ENCODE results near the gene MTHFSD. TPM values are rescaled to one million over a fixed set of nuclear protein-coding genes. Genes with fewer than 3 reads are reported as not detected.

MTHFSD gene
- total and polyA plus RNA-seq, 10 of the 15 experiments (the other 5 are each of a cell fraction or from before 2014, with no cell fraction given): 2.2 to 24.5 (median 18.1) TPM

DNA sequence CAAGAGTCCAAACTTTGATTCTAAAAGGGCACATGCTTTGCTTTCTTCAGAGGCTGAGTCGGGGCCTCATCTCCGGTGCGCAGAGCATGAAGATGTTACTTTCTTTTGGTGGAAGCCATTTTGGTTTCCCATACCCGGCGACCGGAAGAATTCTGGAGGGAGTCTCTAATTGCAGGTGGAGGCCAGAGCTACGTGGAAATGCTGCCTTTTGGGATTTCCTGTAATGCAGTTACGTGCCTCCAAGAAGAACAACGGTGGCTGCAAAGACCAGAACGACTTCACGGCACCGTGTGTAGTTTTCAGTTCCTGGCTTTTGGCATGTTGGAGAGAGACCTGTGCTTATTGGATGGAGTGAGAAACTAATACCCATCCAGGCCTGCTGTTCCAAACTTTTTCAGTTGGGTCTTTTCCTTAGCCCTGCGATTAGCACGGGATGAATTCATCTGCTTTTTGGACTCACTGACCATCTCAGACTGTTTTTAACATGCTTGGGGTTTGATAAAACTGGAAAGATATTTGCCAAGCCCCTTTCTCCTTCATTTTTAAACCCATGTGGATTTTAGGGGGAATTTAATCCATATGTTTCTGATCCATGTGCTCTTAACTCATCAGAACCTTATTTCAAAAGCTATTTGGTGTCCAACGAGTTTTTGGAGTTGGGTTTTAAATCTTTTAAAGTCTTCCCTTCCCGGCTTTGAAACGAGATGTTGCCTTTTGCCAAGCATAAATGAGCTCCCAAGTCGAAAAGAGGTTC is 42.3 kb upstream of the MTHFSD start (continued):
- TF ChIP-seq, protein P1, sequence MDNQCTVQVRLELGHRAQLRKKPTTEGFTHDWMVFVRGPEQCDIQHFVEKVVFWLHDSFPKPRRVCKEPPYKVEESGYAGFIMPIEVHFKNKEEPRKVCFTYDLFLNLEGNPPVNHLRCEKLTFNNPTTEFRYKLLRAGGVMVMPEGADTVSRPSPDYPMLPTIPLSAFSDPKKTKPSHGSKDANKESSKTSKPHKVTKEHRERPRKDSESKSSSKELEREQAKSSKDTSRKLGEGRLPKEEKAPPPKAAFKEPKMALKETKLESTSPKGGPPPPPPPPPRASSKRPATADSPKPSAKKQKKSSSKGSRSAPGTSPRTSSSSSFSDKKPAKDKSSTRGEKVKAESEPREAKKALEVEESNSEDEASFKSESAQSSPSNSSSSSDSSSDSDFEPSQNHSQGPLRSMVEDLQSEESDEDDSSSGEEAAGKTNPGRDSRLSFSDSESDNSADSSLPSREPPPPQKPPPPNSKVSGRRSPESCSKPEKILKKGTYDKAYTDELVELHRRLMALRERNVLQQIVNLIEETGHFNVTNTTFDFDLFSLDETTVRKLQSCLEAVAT (IDR thresholded peaks at IDR 0.05): no peak

GRCh38 chr16:86595983-86596605 is 41.1 kb upstream of the MTHFSD start:
- H3K4me2 ChIP-seq (ENCODE audit: control insufficient read depth, insufficient read depth): no peak overlapping the region
- H3K27ac ChIP-seq (ENCODE audit: control insufficient read depth, insufficient read depth): no peak overlapping the region
- intact Hi-C loops (cut with micrococcal nuclease; ENCODE audit: unreplicated experiment) (no loop called here), in situ Hi-C loops (cut with MboI) (no loop called here)
- no peak for DNase-seq (ENCODE audit: low read depth, low spot score)
- H3K27me3 ChIP-seq (replicated peaks in 1 of 2; ENCODE audit: control insufficient read depth in 2 of 2, insufficient read depth in 2 of 2, low read length in 1 of 2): peaks cover 2 to 4% of the 10 kb centered on the region in 2 experiments; a peak in 3 of 4 replicates
- H4K20me1 ChIP-seq (ENCODE audit: control insufficient read depth, insufficient read depth): no peaks in the 10 kb centered on the region
- FAIRE-seq: no peak
- no peak for ATAC-seq
- ChIA-PET CTCF (no interaction called here), SMC1A (ENCODE audit: uncharacterized antibody, unreplicated experiment) (interaction anchor here (0.9 to 1.1 kb wide), 2 partner anchors 26 to 276 kb away, joined by 3 to 4 read pairs; no protein-coding TSS in a partner anchor), RAD21 (ENCODE audit: unreplicated experiment) (no interaction called here), POLR2A (no interaction called here)
- no peak for TF ChIP-seq CBX3 (IDR thresholded peaks at IDR 0.05; ENCODE audit: borderline replicate concordance, low read depth)
- TF ChIP-seq, protein P1 (IDR thresholded peaks at IDR 0.05): no peak
- TF ChIP-seq, protein P2, sequence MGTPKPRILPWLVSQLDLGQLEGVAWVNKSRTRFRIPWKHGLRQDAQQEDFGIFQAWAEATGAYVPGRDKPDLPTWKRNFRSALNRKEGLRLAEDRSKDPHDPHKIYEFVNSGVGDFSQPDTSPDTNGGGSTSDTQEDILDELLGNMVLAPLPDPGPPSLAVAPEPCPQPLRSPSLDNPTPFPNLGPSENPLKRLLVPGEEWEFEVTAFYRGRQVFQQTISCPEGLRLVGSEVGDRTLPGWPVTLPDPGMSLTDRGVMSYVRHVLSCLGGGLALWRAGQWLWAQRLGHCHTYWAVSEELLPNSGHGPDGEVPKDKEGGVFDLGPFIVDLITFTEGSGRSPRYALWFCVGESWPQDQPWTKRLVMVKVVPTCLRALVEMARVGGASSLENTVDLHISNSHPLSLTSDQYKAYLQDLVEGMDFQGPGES (IDR thresholded peaks at IDR 0.05): no peak
- TF ChIP-seq SMARCA5 (IDR thresholded peaks at IDR 0.05): no peak
- TF ChIP-seq NR2C2 (IDR thresholded peaks at IDR 0.05; ENCODE audit: borderline replicate concordance, control insufficient read depth, insufficient read length, low read depth): no peak
- no peak for TF ChIP-seq PAX5 (IDR thresholded peaks at IDR 0.05; ENCODE audit: borderline replicate concordance, low read depth, low read length)
- no peak for TF ChIP-seq FOS (IDR thresholded peaks at IDR 0.05; ENCODE audit: borderline replicate concordance, extremely low read depth, insufficient read length)
- TF ChIP-seq ZBED1 (IDR thresholded peaks at IDR 0.05; ENCODE audit: borderline replicate concordance): no peak
- TF ChIP-seq CREB1 (IDR thresholded peaks at IDR 0.05; ENCODE audit: low read depth): no peak
- TF ChIP-seq TBL1XR1 (IDR thresholded peaks at IDR 0.05; ENCODE audit: low read depth, low read length): no peak
- TF ChIP-seq ETV6 (conservative IDR thresholded peaks at IDR 0.05 in 1 of 2, IDR thresholded peaks at IDR 0.05 in 1 of 2; ENCODE audit: borderline replicate concordance in 1 of 2, low read depth in 1 of 2): no peak
- TF ChIP-seq CBFB (IDR thresholded peaks at IDR 0.05; ENCODE audit: low read depth): no peak
- TF ChIP-seq, protein P3, sequence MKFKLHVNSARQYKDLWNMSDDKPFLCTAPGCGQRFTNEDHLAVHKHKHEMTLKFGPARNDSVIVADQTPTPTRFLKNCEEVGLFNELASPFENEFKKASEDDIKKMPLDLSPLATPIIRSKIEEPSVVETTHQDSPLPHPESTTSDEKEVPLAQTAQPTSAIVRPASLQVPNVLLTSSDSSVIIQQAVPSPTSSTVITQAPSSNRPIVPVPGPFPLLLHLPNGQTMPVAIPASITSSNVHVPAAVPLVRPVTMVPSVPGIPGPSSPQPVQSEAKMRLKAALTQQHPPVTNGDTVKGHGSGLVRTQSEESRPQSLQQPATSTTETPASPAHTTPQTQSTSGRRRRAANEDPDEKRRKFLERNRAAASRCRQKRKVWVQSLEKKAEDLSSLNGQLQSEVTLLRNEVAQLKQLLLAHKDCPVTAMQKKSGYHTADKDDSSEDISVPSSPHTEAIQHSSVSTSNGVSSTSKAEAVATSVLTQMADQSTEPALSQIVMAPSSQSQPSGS (IDR thresholded peaks at IDR 0.05; ENCODE audit: low read length): no peak
- no peak for TF ChIP-seq HDAC6 (IDR thresholded peaks at IDR 0.05; ENCODE audit: unreplicated experiment)
- TF ChIP-seq YY1 (IDR thresholded peaks at IDR 0.05; ENCODE audit: low read depth, low read length): no peak
- no peak for TF ChIP-seq CHD2 (IDR thresholded peaks at IDR 0.05; ENCODE audit: borderline replicate concordance, low read depth, low read length)
- TF ChIP-seq ZNF24 (IDR thresholded peaks at IDR 0.05): no peak
- H3K4me1 ChIP-seq (ENCODE audit: control insufficient read depth, insufficient read depth, low read length): no peaks in the 10 kb centered on the region
- H3K36me3 ChIP-seq (ENCODE audit: control insufficient read depth in 2 of 2, insufficient read depth in 2 of 2, low read length in 1 of 2): no peaks in the 10 kb centered on the region
- H3K9ac ChIP-seq (ENCODE audit: control insufficient read depth, insufficient read depth, low read length): no peak overlapping the region
- H3K9me3 ChIP-seq (replicated peaks; ENCODE audit: control insufficient read depth, insufficient read depth, low read length): no peaks in the 10 kb centered on the region
- H2AFZ ChIP-seq (ENCODE audit: control insufficient read depth, low read depth, low read length): no peak overlapping the region
- no peaks in the 10 kb centered on the region for H3K79me2 ChIP-seq (ENCODE audit: control insufficient read depth, insufficient read depth, low read length)
- no peak overlapping the region for H3K4me3 ChIP-seq
- 13% methylated on average over 10 of the region's 10 CpGs for WGBS (ENCODE audit: insufficient coverage, insufficient replicate concordance, low lambda C conversion rate, missing lambda C conversion rate)
- BruUV-seq (replicated peaks): no TSS peak

Measured in GM12878 (cell line).